Spleen (tissue), 11 donors: ENCODE results near the gene OXER1. TPM values are rescaled to one million over a fixed set of nuclear protein-coding genes. Genes with fewer than 3 reads are reported as not detected.

Experiments used
- DNase-seq: peaks from one replicate; pipeline ENCODE4 v3.0.0-alpha.2; 2020
- H3K27ac ChIP-seq, 8 donors: fragments of 200-600 bp; sonication (generic) in 7 of 8; 1 replicate in 4 of 8; 2 replicates in 4 of 8; pipeline versions ENCODE4 v1.5.0 to v1.8.0; 2016 to 2021; ENCODE audit warnings: inconsistent platforms in 4 of 8, mild to moderate bottlenecking in 4 of 8, moderate library complexity in 1 of 8
- H3K27me3 ChIP-seq, 7 donors: fragments of 200-600 bp; sonication (generic) in 6 of 7; replicated peaks in 1 of 7; 1 replicate in 4 of 7; 2 replicates in 3 of 7; pipeline versions ENCODE4 v1.5.0 to v1.8.0; 2016 to 2021; ENCODE audit warnings: inconsistent platforms in 3 of 7, mild to moderate bottlenecking in 1 of 7
- H3K36me3 ChIP-seq, 6 donors: fragments of 200-600 bp; sonication (generic) in 5 of 6; 1 replicate in 4 of 6; 2 replicates in 2 of 6; pipeline versions ENCODE4 v1.5.0 to v1.8.0; 2016 to 2021; ENCODE audit warnings: inconsistent platforms in 2 of 6
- H3K4me1 ChIP-seq, 6 donors: fragments of 200-600 bp; sonication (generic) in 5 of 6; 1 replicate in 3 of 6; 2 replicates in 3 of 6; pipeline versions ENCODE4 v1.5.0 to v1.8.0; 2016 to 2021; ENCODE audit warnings: inconsistent platforms in 3 of 6
- H3K4me3 ChIP-seq, 8 donors: fragments of 200-600 bp; sonication (generic) in 7 of 8; 1 replicate in 4 of 8; 2 replicates in 4 of 8; pipeline versions ENCODE4 v1.5.0 to v1.8.0; 2016 to 2021; ENCODE audit warnings: inconsistent platforms in 4 of 8, mild to moderate bottlenecking in 4 of 8, moderate library complexity in 2 of 8
- H3K9me3 ChIP-seq, 8 donors: fragments of 200-600 bp; sonication (generic) in 7 of 8; 1 replicate in 4 of 8; 2 replicates in 4 of 8; pipeline versions ENCODE4 v1.5.0 to v1.8.0; 2016 to 2021; ENCODE audit warnings: inconsistent platforms in 4 of 8
- POLR2A ChIP-seq, 3 donors: fragments of 450-650 bp; IDR thresholded peaks; one replicate each; pipeline ENCODE4 v1.5.1; 2017; ENCODE audit warnings: antibody characterized with exemption in 3 of 3, mild to moderate bottlenecking in 1 of 3
- POLR2AphosphoS5 ChIP-seq, 3 donors: sonication (generic); formaldehyde crosslinking; IDR thresholded peaks; one replicate each; pipeline ENCODE4 v1.5.1; 2017; ENCODE audit warnings: antibody characterized with exemption in 3 of 3
- WGBS, 5 donors: extraction: QIAGEN DNeasy Blood & Tissue Kit in 3 of 5; methylation state at CpG; one replicate each; pipeline versions ENCODE4 v1.1.5 to v1.1.7; 2013 to 2018; 5-methylcytosine and 5-hydroxymethylcytosine counted together
- intact Hi-C: fragments of 100-400 bp; cut with DNase I; formaldehyde crosslinking; loops from one replicate; pipeline ENCODE4 v1.15.0; 2023; ENCODE audit warnings: low total_unique reads
- polyA plus RNA-seq, 3 donors: library from polyadenylated mRNA; stranded (reverse); fragments of 200-250 nt; gene quantifications; one replicate each; pipeline ENCODE4 v1.2.1, GENCODE V29; 2013
- total RNA-seq, 7 donors: library from RNA; depleted of rRNA in 3 of 7; stranded (reverse); fragments of >200 nt in 3 of 7; fragmentation: NEBNext Ultra II Directional in 4 of 7; extraction: Animal tissue kit (Norgen Biotek cat#: 25700) in 4 of 7; gene quantifications; one replicate each; pipeline versions ENCODE4 v1.1.0 to v1.2.1, GENCODE V29; 2016 to 2021
- TF ChIP-seq, protein P1 (sequence below), 11 experiments: fragments of 200-600 bp in 7 of 11; fragments of 450-650 bp in 4 of 11; sonication (generic) in 4 of 11; IDR thresholded peaks in 8 of 11; conservative IDR thresholded peaks in 3 of 11; 1 replicate in 7 of 11; 2 replicates in 4 of 11; pipeline versions ENCODE4 v1.4.0 to v1.8.0; 2016 to 2021; ENCODE audit warnings: antibody characterized with exemption in 11 of 11, inconsistent platforms in 4 of 11, mild to moderate bottlenecking in 1 of 11
- donor health status: healthy with polysubstance abuse.
- donor health status: DM: no; HTN: no; CAD: no; lungs with moderate emphysema.
- donor health status: DM: no; HTN: no; CAD: no.
- donor health status: Bipolar disorder and iron deficiency.
- donor health status: healthy.
- donor health status: DM: no; HTN: no; CAD: no.
- donor health status: DM: yes; HTN: yes; CAD: no.

The OXER1 gene
- total and polyA plus RNA-seq, 10 donors, result 1.3 to 6.3 (median 3.3) TPM

DNA sequence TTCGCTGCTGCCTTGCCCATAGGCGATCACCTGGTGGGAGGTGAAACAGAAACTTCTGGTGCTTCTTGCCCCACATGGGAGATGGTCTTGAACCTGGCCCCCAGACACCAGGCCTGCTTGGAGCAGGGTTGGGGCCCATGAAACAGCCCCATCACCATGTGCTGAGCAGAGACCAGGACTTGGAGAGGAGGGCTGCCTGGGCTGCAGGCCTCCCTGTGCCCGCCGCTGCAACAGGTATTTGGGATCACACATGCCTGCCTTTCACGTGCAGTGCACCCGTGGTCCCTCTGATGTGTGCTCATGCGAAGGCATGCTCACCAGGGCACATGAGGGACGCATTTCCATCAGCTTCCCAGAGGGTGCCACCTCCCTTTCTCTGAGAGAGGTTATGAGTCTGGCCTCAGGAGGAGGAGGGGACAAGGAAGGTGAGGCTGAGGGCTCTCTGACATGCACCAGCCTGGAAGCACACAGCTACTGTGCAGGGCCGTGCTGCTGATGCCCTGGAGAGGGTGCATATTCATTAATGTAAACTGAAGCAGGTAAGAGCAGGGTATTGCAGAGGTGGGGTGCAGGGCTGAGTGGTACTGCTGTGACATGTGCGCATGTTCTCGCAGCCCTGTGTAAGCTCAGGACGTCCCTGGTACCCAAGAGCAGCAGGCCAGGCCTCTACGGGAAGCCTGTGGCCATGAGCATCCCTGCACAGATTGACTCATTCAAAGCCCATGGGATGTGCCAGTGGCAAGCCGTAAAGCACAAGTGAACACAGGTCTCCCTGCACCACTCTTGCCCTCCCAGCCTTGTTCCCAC is 4.2 kb upstream of the OXER1 start:
- peaks cover 0 to 32% (median 0%) of the 10 kb centered on the region in 6 donors for H3K4me1 ChIP-seq

DNA sequence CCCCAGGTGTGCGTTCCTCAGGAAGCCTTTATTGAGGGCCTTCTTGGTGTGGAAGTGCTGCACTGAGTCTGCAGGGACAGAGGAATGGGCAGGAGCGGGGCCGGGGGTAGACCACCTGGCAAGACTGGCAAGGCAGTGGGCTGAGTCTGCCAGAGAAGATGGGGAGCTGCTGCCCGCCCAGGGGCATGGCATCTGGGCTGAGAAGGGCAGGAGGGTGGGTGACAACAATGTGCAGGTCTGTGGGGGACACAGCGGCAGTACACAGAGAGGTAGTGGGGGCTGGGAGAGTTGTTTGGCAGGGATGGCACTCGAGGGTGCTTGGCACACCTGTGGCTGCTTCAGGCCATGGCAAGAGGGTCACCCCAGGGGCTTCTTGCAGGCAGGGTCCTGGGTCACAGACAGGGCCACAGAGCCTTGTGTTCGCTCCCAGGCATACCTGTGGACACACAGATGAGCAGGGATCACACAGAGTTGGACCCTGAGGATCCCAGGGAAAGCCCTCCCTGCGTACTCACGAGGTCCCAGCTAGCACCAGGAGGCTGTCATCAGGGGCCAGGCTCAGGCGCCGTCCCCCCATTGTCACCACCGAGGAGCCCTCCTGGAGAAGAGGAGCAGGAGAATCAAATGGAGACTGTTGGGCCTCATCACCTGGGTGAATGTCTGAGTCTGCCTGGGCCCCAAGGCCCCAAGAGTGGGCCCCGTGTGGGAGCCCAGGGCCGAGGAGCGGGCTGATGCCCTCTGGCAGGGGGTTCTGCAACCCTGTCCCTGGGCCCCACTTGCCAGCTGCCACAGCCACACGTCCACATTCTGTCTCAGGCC is 3.4 kb upstream of the OXER1 start:
- no peak for DNase-seq
- intact Hi-C loops, result no loop called here
- Histone ChIP-seq H3K4me1 (peaks cover 0 to 40% (median 0%) of the 10 kb centered on the region in 6 donors), H3K27me3 (no peaks in the 10 kb centered on the region), H3K27ac (no peak overlapping the region), H3K36me3 (peaks cover 0 to 12% (median 0%) of the 10 kb centered on the region in 6 donors), H3K4me3 (no peak overlapping the region), H3K9me3 (no peaks in the 10 kb centered on the region)
- TF ChIP-seq POLR2AphosphoS5 (IDR thresholded peaks at IDR 0.05) (no peak), POLR2A (IDR thresholded peaks at IDR 0.05) (no peak)
- TF ChIP-seq, protein P1, sequence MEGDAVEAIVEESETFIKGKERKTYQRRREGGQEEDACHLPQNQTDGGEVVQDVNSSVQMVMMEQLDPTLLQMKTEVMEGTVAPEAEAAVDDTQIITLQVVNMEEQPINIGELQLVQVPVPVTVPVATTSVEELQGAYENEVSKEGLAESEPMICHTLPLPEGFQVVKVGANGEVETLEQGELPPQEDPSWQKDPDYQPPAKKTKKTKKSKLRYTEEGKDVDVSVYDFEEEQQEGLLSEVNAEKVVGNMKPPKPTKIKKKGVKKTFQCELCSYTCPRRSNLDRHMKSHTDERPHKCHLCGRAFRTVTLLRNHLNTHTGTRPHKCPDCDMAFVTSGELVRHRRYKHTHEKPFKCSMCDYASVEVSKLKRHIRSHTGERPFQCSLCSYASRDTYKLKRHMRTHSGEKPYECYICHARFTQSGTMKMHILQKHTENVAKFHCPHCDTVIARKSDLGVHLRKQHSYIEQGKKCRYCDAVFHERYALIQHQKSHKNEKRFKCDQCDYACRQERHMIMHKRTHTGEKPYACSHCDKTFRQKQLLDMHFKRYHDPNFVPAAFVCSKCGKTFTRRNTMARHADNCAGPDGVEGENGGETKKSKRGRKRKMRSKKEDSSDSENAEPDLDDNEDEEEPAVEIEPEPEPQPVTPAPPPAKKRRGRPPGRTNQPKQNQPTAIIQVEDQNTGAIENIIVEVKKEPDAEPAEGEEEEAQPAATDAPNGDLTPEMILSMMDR (IDR thresholded peaks at IDR 0.05 in 8 of 11, conservative IDR thresholded peaks at IDR 0.05 in 3 of 11), result no peak
- WGBS, 5 donors, result 90 to 92% (median 91%) methylated on average over 9 to 16 of the region's 16 CpGs

More for the DNA sequence above, 4.2 kb upstream of the OXER1 start:
- Histone ChIP-seq H3K27ac (no peak overlapping the region), H3K27me3 (no peaks in the 10 kb centered on the region), H3K36me3 (peaks cover 0 to 6% (median 0%) of the 10 kb centered on the region in 6 donors), H3K4me3 (no peak overlapping the region), H3K9me3 (no peaks in the 10 kb centered on the region)
- TF ChIP-seq POLR2AphosphoS5 (IDR thresholded peaks at IDR 0.05), result peak in 1 of 3 donors; percentile 13
- TF ChIP-seq POLR2A (IDR thresholded peaks at IDR 0.05), result no peak
- 78 to 94% (median 88%) methylated on average over 10 to 14 of the region's 14 CpGs for WGBS, 5 donors
- intact Hi-C loops, result no loop called here
- DNase-seq, result no peak

GRCh38 chr2:42765686-42766085 is 1.8 kb upstream of the OXER1 start:
- intact Hi-C loops, result no loop called here
- peaks cover 0 to 12% (median 0%) of the 10 kb centered on the region in 6 donors for H3K36me3 ChIP-seq

GRCh38 chr2:42764901-42765300 is 966 bp upstream of the OXER1 start:
- DNase-seq, result no peak
- 85 to 94% (median 90%) methylated on average over 1 to 2 of the region's 2 CpGs for WGBS, 5 donors
- Histone ChIP-seq H3K4me1 (peaks cover 0 to 40% (median 0%) of the 10 kb centered on the region in 6 donors), H3K36me3 (peaks cover 0 to 12% (median 0%) of the 10 kb centered on the region in 6 donors), H3K4me3 (no peak overlapping the region), H3K27me3 (no peaks in the 10 kb centered on the region), H3K9me3 (no peaks in the 10 kb centered on the region), H3K27ac (peak overlapping the region in 2 of 8 donors; percentile 66 to 82)
- intact Hi-C loops, result no loop called here
- no peak for TF ChIP-seq POLR2A (IDR thresholded peaks at IDR 0.05)
- no peak for TF ChIP-seq POLR2AphosphoS5 (IDR thresholded peaks at IDR 0.05)
- TF ChIP-seq, protein P1 (IDR thresholded peaks at IDR 0.05 in 8 of 11, conservative IDR thresholded peaks at IDR 0.05 in 3 of 11), result no peak

More at GRCh38 chr2:42765686-42766085, 1.8 kb upstream of the OXER1 start:
- H3K4me1 ChIP-seq, result peaks cover 0 to 40% (median 0%) of the 10 kb centered on the region in 6 donors
- WGBS, 5 donors, result 95 to 98% (median 96%) methylated on average over 9 of the region's 9 CpGs
- H3K4me3 ChIP-seq, result no peak overlapping the region
- H3K27ac ChIP-seq, result no peak overlapping the region
- no peak for DNase-seq
- H3K27me3 ChIP-seq, result no peaks in the 10 kb centered on the region
- no peak for TF ChIP-seq POLR2A (IDR thresholded peaks at IDR 0.05)
- no peaks in the 10 kb centered on the region for H3K9me3 ChIP-seq
